Activated CD8-positive, alpha-beta memory T cell treated with anti-CD3 and anti-CD28 coated beads for 36 hours (primary cell): Measurements from ENCODE around the gene GNGT2. TPM values are rescaled to one million over a fixed set of nuclear protein-coding genes. Genes with fewer than 3 reads are reported as not detected.

ENCODE experiments used
- CTCF ChIA-PET: fragments of 350-600 bp; sonication (Branson Sonifier 250); formaldehyde crosslinking; loops from one replicate; lab custom pipeline; 2021; ENCODE audit warnings: antibody characterized with exemption; lab: Charles Lee
- POLR2A ChIA-PET: fragments of 350-600 bp; sonication (Branson Sonifier 250); formaldehyde crosslinking; loops from one replicate; lab custom pipeline; 2021; ENCODE audit warnings: antibody characterized with exemption; lab: Charles Lee
- total RNA-seq, 2 experiments: library from RNA; stranded (reverse); gene quantifications; one replicate each; pipeline ENCODE4 v1.2.3, GENCODE V29; 2021

The GNGT2 gene
- 10 to 100 TPM; 25.7 to 26.2 TPM for total RNA-seq

- CTCF ChIA-PET: interaction anchor here (0.7 to 1.9 kb wide), 3 partner anchors 12 to 30 kb away, joined by 3 to 5 read pairs (median 4); no protein-coding TSS in a partner anchor
Observed at GRCh38 chr17:49210158-49211029, at the start of gene GNGT2, which contains the start of gene ABI3. TSS of gene GNGT2 (minus strand) at chr17:49210574. CDS start at chr17:49207422, 3,152 bp downstream. TSS of gene ABI3 (plus strand) at chr17:49210707. CDS start at chr17:49210725, 18 bp downstream.

GRCh38 chr17:49259663-49260010 lies 49.3 kb upstream of the GNGT2 start:
- ChIA-PET CTCF (no interaction called here), POLR2A (interaction anchor here (0.6 to 0.7 kb wide), 4 partner anchors 81 to 302 kb away, joined by 3 to 7 read pairs (median 4); partner anchors contain the start of gene PHB1)

More at GRCh38 chr17:49210158-49211029, at the start of gene GNGT2, which contains the start of gene ABI3:
- POLR2A ChIA-PET: interaction anchor here (1.0 to 2.7 kb wide), 5 partner anchors 8 to 151 kb away, joined by 3 to 17 read pairs (median 5); partner anchors contain the start of gene ZNF652

GRCh38 chr17:49258394-49258793 lies 48.0 kb upstream of the GNGT2 start:
- ChIA-PET CTCF (no interaction called here), POLR2A (no interaction called here)

DNA sequence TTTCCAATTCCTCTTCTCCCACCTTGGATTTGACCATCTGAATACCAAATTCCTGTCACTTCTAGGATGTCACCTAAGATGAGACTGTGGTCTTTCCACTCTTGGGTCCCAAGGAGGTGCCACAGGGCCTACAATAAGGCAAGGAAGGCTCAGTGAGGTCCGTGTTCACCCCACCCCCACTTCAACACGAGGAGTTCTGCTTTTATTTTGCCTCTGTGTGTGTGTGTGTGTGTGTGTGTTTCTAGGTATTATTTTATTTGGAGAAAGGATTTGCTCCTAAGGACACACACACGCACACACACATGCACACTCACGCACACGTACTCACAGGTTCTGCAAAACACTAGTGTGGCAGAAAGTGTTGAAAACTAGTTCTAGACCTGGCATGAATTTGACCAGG lies 44.8 kb upstream of the GNGT2 start:
- CTCF ChIA-PET: interaction anchor here (0.6 kb wide), 1 partner anchor 144 kb away, joined by 3 read pairs; no protein-coding TSS in a partner anchor
- POLR2A ChIA-PET: interaction anchor here (0.6 kb wide), 1 partner anchor 31 kb away, joined by 3 read pairs; no protein-coding TSS in a partner anchor

DNA sequence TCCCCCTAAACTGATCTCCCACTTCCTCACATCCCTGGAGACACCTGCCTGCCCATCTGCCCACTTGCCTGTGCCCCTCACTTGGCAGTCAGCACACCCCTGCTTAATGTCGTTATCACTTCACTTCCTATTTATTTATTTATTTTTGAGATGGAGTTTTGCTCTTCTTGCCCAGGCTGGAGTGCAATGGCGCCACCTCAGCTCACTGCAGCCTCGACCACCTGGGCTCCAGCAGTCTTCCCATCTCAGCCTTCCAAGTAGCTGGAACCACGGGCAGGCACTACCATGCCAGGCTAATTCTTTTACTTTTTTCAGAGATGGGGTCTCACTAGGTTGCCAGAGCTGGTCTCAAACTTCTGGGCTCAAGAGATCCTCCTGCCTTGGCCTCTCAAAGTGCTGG lies 43.7 kb upstream of the GNGT2 start:
- ChIA-PET CTCF (no interaction called here), POLR2A (no interaction called here)

- POLR2A ChIA-PET: no interaction called here
- CTCF ChIA-PET: interaction anchor here (1.8 kb wide), 1 partner anchor 72 kb away, joined by 4 read pairs; no protein-coding TSS in a partner anchor
Observed at GRCh38 chr17:49252148-49252695, 41.8 kb upstream of the GNGT2 start.

DNA sequence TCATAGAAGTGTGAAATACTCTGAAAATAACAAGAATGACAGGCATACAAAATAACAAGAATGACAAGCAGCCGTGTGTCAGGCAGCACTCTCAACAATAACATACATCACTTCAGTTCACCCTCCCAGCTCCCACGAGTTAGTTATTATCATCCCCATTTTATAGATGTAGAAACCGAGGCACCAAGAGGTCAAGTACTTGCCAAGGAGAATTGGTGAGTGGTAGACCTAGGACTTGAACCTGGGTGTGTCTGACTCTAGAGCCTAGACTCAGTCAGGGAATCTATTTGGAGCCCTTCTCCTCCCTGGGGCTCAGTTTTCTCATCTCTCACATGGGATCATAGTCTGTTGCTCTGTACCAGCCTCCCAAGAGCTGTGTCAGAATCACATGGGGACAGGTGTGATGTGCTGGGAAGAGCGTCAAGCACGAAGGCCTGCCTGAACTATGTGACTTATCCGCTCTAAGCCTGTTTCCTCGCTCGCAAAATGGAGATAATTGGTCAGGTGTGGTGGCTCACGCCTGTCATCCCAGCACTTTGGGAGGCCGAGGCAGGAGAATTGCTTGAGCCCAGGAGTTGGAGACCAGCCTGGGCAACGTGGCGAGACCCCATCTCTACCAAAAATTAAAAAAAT lies 39.6 kb upstream of the GNGT2 start:
- ChIA-PET POLR2A (no interaction called here), CTCF (interaction anchor here (0.6 kb wide), 1 partner anchor 1136 kb away, joined by 4 read pairs; no protein-coding TSS in a partner anchor)

DNA sequence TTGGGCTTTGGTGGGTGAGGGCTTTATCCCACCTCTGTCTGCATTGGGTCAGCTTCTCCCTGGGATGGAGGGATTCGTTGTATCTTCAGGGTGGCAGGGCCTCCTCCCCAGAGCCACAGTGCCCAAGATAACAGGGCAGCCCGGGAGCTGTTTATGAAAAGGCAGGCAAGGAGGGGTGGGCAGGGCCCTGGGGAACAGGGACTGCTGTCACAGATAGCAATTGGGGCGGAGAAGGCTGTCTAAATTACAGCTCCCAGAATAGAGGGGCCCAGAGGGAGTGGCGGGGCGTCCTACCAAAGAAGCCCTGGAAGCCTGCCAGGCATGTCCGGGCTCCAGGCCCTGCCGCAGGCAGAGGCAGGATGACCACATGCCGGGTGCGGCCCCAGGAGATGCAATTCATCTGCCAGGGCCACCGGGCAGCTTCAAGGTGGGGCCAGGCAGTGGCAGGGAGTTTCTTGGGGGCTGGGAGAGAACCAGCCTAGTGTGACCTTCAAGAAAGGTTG lies 39.0 kb upstream of the GNGT2 start:
- POLR2A ChIA-PET: no interaction called here
- CTCF ChIA-PET: interaction anchor here (0.6 kb wide), 1 partner anchor 1135 kb away, joined by 4 read pairs; no protein-coding TSS in a partner anchor

GRCh38 chr17:49247944-49248343 lies 37.6 kb upstream of the GNGT2 start:
- POLR2A ChIA-PET: no interaction called here
- CTCF ChIA-PET: no interaction called here

DNA sequence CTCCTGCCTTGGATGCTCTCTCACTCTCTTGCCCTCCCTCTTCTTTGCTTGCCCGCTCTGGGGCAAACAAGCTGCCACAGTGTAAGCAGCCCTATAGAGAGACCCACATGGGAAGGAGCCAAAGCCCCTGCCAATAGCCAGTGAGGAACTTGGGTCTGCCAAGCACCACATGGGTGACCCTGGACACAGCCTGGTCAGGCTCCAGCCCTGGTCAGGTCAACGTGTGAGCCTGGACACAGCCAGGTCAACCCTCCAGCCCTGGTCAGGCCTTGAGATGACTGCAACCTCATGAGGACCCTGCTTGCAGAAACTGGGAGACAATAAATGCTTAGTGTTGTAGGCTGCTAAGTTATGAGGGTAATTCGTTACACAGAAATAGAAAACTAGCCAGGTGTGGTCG lies 34.5 kb upstream of the GNGT2 start:
- POLR2A ChIA-PET: no interaction called here
- CTCF ChIA-PET: no interaction called here

- ChIA-PET POLR2A (no interaction called here), CTCF (no interaction called here)
Observed at GRCh38 chr17:49242813-49243212, 32.4 kb upstream of the GNGT2 start.

DNA sequence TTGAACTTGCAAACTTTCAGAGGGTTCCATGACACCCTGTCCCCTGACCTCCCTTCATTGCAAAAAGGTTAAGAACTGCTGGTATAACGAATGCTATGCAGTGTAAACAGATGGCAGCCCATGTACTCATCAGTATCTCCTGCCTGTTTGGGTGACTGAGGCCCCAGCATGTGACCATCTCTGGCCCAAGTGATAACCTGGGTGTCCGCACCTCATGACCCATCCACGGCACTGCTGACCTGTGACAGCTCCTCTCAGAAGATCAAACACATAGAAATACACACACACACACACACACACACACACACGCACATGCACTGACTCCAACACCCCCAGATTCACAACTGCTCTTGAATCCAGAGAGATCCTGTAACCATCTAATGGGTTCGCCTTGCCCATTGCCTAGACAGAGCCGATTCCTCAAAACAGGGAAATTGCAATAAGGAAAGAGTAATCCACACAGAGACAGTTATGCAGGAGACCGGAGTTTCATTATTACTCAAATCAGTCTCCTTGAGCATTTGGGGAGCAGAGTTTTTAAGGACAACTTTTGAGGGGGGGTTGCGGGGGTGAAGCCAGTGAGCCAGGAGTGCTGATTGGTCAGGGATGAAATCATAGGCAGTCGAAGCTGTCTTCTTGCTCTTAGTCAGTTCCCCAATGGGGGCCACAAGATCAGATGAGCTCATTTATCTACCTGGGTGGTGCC lies 31.5 kb upstream of the GNGT2 start:
- CTCF ChIA-PET: no interaction called here

DNA sequence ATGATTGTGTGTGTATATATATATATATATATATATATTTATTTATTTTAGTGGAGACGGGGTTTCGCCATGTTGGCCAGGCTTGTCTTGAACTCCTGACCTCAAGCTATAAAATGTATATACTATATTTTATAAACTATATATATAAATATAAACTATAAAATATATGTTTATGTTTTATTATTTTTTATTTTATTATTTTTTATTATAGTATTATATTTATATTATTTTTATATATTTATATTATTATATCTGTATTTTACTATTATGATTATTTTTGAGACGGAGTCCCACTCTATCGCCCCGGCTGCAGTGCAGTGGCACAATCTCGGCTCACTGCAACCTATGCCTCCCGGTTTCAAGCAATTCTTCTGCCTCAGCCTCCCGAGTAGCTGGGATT lies 30.7 kb upstream of the GNGT2 start:
- ChIA-PET CTCF (no interaction called here), POLR2A (no interaction called here)

More for the DNA sequence above, 31.5 kb upstream of the GNGT2 start:
- POLR2A ChIA-PET: no interaction called here

GRCh38 chr17:49240619-49241018 lies 30.2 kb upstream of the GNGT2 start:
- CTCF ChIA-PET: no interaction called here
- POLR2A ChIA-PET: no interaction called here

GRCh38 chr17:49239963-49240362 lies 29.6 kb upstream of the GNGT2 start:
- POLR2A ChIA-PET: no interaction called here

GRCh38 chr17:49235896-49236295 lies 25.5 kb upstream of the GNGT2 start:
- POLR2A ChIA-PET: no interaction called here
- CTCF ChIA-PET: interaction anchor here (0.6 to 2.3 kb wide), 2 partner anchors 9 to 347 kb away, joined by 6 to 7 read pairs; no protein-coding TSS in a partner anchor

More at GRCh38 chr17:49239963-49240362, 29.6 kb upstream of the GNGT2 start:
- CTCF ChIA-PET: interaction anchor here (0.6 to 1.8 kb wide), 2 partner anchors 13 to 60 kb away, joined by 3 to 5 read pairs; no protein-coding TSS in a partner anchor

GRCh38 chr17:49234509-49235080 lies 24.2 kb upstream of the GNGT2 start:
- POLR2A ChIA-PET: no interaction called here

DNA sequence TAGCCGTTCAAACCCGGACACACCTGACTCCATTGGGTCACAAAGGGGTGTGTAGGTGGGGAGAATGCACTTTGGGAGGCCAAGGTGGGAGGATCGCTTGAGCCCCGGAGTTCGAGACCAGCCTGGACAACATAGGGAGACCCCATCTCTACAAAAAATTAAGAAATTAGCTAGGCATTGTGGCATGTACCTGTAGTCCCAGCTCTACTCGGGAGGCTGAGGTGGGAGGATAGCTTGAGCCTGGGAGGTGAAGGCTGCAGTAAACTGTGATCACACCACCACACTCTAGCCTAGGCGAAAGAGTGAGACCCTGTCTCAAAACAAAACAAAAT lies 21.2 kb upstream of the GNGT2 start:
- ChIA-PET POLR2A (no interaction called here), CTCF (interaction anchor here (1.0 to 1.4 kb wide), 3 partner anchors 19 to 168 kb away, joined by 3 to 4 read pairs (median 4); no protein-coding TSS in a partner anchor)

More at GRCh38 chr17:49234509-49235080, 24.2 kb upstream of the GNGT2 start:
- CTCF ChIA-PET: no interaction called here
